Amygdala (tissue), 56 donors: Measurements from ENCODE around the gene GABBR2.

Experiments used
- DNase-seq, 56 donors: peaks; one replicate each; lab custom pipeline; 2025; lab: John Stamatoyannopoulos, UW

GABBR2 gene

GRCh38 chr9:98334796-98335195, 373.9 kb downstream of the GABBR2 start:
- no peak for DNase-seq

- no peak for DNase-seq
Observed at GRCh38 chr9:98333703-98334582, 374.8 kb downstream of the GABBR2 start.

GRCh38 chr9:98332405-98332831, 376.3 kb downstream of the GABBR2 start:
- no peak for DNase-seq

GRCh38 chr9:98331536-98332259, 377.0 kb downstream of the GABBR2 start:
- peak in 3 of 56 donors; percentile 7 to 39 (median 26) for DNase-seq

- no peak for DNase-seq
Observed at GRCh38 chr9:98330831-98331230, 377.9 kb downstream of the GABBR2 start.

GRCh38 chr9:98329904-98330303, 378.8 kb downstream of the GABBR2 start:
- no peak for DNase-seq

GRCh38 chr9:98329281-98329680, 379.5 kb downstream of the GABBR2 start:
- DNase-seq, result no peak

- DNase-seq, result no peak
Observed at GRCh38 chr9:98328770-98329169, 380.0 kb downstream of the GABBR2 start.

- no peak for DNase-seq
Observed at GRCh38 chr9:98328141-98328540, 380.6 kb downstream of the GABBR2 start.

- no peak for DNase-seq
Observed at GRCh38 chr9:98327249-98327561, 381.5 kb downstream of the GABBR2 start.

- DNase-seq, result no peak
Observed at GRCh38 chr9:98326459-98327248, 382.1 kb downstream of the GABBR2 start.

- DNase-seq, result no peak
Observed at GRCh38 chr9:98324801-98325200, 383.9 kb downstream of the GABBR2 start.

GRCh38 chr9:98323831-98324135, 385.0 kb downstream of the GABBR2 start:
- DNase-seq, result no peak

- DNase-seq, result no peak
Observed at GRCh38 chr9:98323051-98323830, 385.5 kb downstream of the GABBR2 start.

- no peak for DNase-seq
Observed at GRCh38 chr9:98321269-98321668, 387.5 kb downstream of the GABBR2 start.

- no peak for DNase-seq
Observed at GRCh38 chr9:98318834-98319478, 389.8 kb downstream of the GABBR2 start.

GRCh38 chr9:98318041-98318790, 390.5 kb downstream of the GABBR2 start:
- no peak for DNase-seq

- DNase-seq, result no peak
Observed at GRCh38 chr9:98317134-98317857, 391.4 kb downstream of the GABBR2 start.
